K562 (cell line): Measurements from ENCODE around the gene TUBD1. TPM values are rescaled to one million over a fixed set of nuclear protein-coding genes. Genes with fewer than 3 reads are reported as not detected.

Experiments used
- ATAC-seq: fragments of 200-7000 bp; cut with Tn5 transposase; 3 replicates; pipeline ENCODE4 v1.9.1; 2020; ENCODE audit warnings: moderate library complexity
- BruUV-seq: library from RNA; stranded (reverse); fragments of 400-500 nt; replicated peaks from 2 replicates; lab custom pipeline; 2021; lab: Mats Ljungman, UMichigan
- CTCF ChIA-PET: fragments of 300-600 bp; formaldehyde crosslinking; extraction: SDS; loops from one replicate; lab custom pipeline; 2021; ENCODE audit warnings: low intra/inter-chr PET ratio; lab: Yijun Ruan, JAX
- POLR2A ChIA-PET: fragments of 300-600, 350-650 bp; sonication (Branson Sonifier 250); formaldehyde crosslinking; extraction: SDS; loops from one replicate; lab custom pipeline; 2021; ENCODE audit warnings: antibody characterized with exemption, inconsistent platforms; lab: Yijun Ruan, JAX
- DNase-seq, 4 experiments: peaks; one replicate each; pipeline versions ENCODE4 v3.0.0 to v3.0.0-alpha.2; 2011 to 2018; ENCODE audit warnings: low spot score in 3 of 4, mixed read lengths in 3 of 4; ENCODE audit errors: extremely low read depth in 1 of 4
- FAIRE-seq: peaks from 2 replicates; lab custom pipeline; 2011; peaks lifted over from hg19 to GRCh38; lab: Jason Lieb, UNC
- H2AFZ ChIP-seq: 2 replicates; pipeline ENCODE4 v1.6.0; 2011; ENCODE audit warnings: low read depth, low read length, control low read depth, inconsistent platforms
- H3K27ac ChIP-seq: fragments of 200-600 bp; 3 replicates; pipeline ENCODE4 v1.8.0; 2011; ENCODE audit warnings: low read depth, mild to moderate bottlenecking, control low read depth, inconsistent platforms, low read length, moderate library complexity, mixed read lengths; ENCODE audit errors: extremely low read depth
- H3K27me3 ChIP-seq, 2 experiments: fragments of 300-600 bp in 1 of 2; 2 replicates in 1 of 2; 3 replicates in 1 of 2; pipeline versions ENCODE4 v1.6.0 to v1.8.0; 2011; ENCODE audit warnings: inconsistent platforms in 2 of 2, low read length in 2 of 2, mild to moderate bottlenecking in 1 of 2, mixed read lengths in 1 of 2, moderate library complexity in 1 of 2; ENCODE audit not compliant: control insufficient read depth in 2 of 2, insufficient read depth in 2 of 2
- H3K36me3 ChIP-seq: fragments of 300-600 bp; 3 replicates; pipeline ENCODE4 v1.8.0; 2011; ENCODE audit warnings: mild to moderate bottlenecking, low read length, inconsistent platforms; ENCODE audit not compliant: control insufficient read depth, insufficient read depth
- H3K4me1 ChIP-seq, 2 experiments: fragments of 200-600 bp in 1 of 2; replicated peaks in 1 of 2; 2 replicates in 1 of 2; 3 replicates in 1 of 2; pipeline versions ENCODE4 v1.5.1 to v1.8.0; 2011; ENCODE audit warnings: inconsistent platforms in 2 of 2, low read length in 2 of 2, mild to moderate bottlenecking in 1 of 2, mixed read lengths in 1 of 2, moderate library complexity in 1 of 2; ENCODE audit not compliant: control insufficient read depth in 2 of 2, insufficient read depth in 2 of 2
- H3K4me2 ChIP-seq: 2 replicates; pipeline ENCODE4 v1.6.1; 2011; ENCODE audit warnings: low read length, control low read depth, inconsistent platforms, mixed read lengths; ENCODE audit not compliant: insufficient read depth
- H3K4me3 ChIP-seq: fragments of 200-600 bp; sonication (generic), shearing (Covaris generic); 2 replicates; pipeline ENCODE4 v1.5.1; 2016; ENCODE audit warnings: control low read depth, inconsistent platforms
- H3K79me2 ChIP-seq: fragments of 200-600 bp; 3 replicates; pipeline ENCODE4 v1.8.0; 2011; ENCODE audit warnings: low read length, inconsistent platforms; ENCODE audit not compliant: control insufficient read depth, insufficient read depth
- H3K9ac ChIP-seq, 2 experiments: 2 replicates each; pipeline versions ENCODE4 v1.6.0 to v1.6.1; 2011; ENCODE audit warnings: low read depth in 2 of 2, low read length in 2 of 2, control low read depth in 1 of 2, inconsistent platforms in 1 of 2, mild to moderate bottlenecking in 1 of 2, mixed read lengths in 1 of 2; ENCODE audit not compliant: insufficient read depth in 1 of 2
- H3K9me1 ChIP-seq: one replicate; pipeline ENCODE4 v1.6.0; 2011; ENCODE audit warnings: inconsistent platforms, mild to moderate bottlenecking, low read length, moderate library complexity; ENCODE audit not compliant: control insufficient read depth, insufficient read depth
- H3K9me3 ChIP-seq: replicated peaks from 2 replicates; pipeline ENCODE4 v1.5.1; 2011; ENCODE audit warnings: low read depth, low read length, inconsistent platforms; ENCODE audit not compliant: control insufficient read depth, insufficient read depth
- H4K20me1 ChIP-seq: replicated peaks from 2 replicates; pipeline ENCODE4 v1.6.1; 2011; ENCODE audit warnings: low read length, inconsistent platforms, mixed read lengths; ENCODE audit not compliant: control insufficient read depth, insufficient read depth
- BACH1 ChIP-seq: fragments of 200-800 bp; sonication (Bioruptor generic); IDR thresholded peaks from 2 replicates; pipeline ENCODE4 v1.6.1; 2016; ENCODE audit warnings: missing genetic modification characterization, missing compliant biosample characterization
- CBFA2T2 ChIP-seq: fragments of 450-650 bp; conservative IDR thresholded peaks from 2 replicates; pipeline ENCODE4 v1.6.1; 2017; ENCODE audit warnings: mild to moderate bottlenecking
- CHD1 ChIP-seq: fragments of 200-600 bp; sonication (generic); IDR thresholded peaks from one replicate; pipeline ENCODE4 v1.6.1; 2012; ENCODE audit warnings: mild to moderate bottlenecking, moderate library complexity, low read length, inconsistent platforms
- HBP1 ChIP-seq: fragments of 450-650 bp; formaldehyde crosslinking; IDR thresholded peaks from 2 replicates; pipeline ENCODE4 v1.4.0; 2022; ENCODE audit warnings: missing genetic modification characterization
- HDAC3 ChIP-seq: fragments of 450-650 bp; IDR thresholded peaks from 2 replicates; pipeline ENCODE4 v1.6.1; 2018; ENCODE audit warnings: borderline replicate concordance, mild to moderate bottlenecking, moderate library complexity; ENCODE audit not compliant: partially characterized antibody
- ILF3 ChIP-seq: fragments of 450-650 bp; IDR thresholded peaks from 2 replicates; pipeline ENCODE4 v1.6.1; 2018; ENCODE audit warnings: antibody characterized with exemption, mild to moderate bottlenecking, moderate library complexity, borderline replicate concordance
- KDM1A ChIP-seq, 2 experiments: fragments of 450-650 bp; IDR thresholded peaks; 2 replicates each; pipeline ENCODE4 v1.6.1; 2016; ENCODE audit warnings: mild to moderate bottlenecking in 2 of 2
- RBFOX2 ChIP-seq: fragments of 200-400 bp; formaldehyde crosslinking; IDR thresholded peaks from 2 replicates; pipeline ENCODE4 v1.6.1; 2017; ENCODE audit warnings: low read depth, mild to moderate bottlenecking, low read length, moderate library complexity
- THRAP3 ChIP-seq: fragments of 450-650 bp; IDR thresholded peaks from 2 replicates; pipeline ENCODE4 v1.6.1; 2016; ENCODE audit warnings: mild to moderate bottlenecking, inconsistent platforms, borderline replicate concordance
- ZBED1 ChIP-seq: IDR thresholded peaks from 2 replicates; pipeline ENCODE4 v1.6.1; 2014
- ZNF197 ChIP-seq: fragments of 200-800 bp; sonication (Bioruptor generic); IDR thresholded peaks from 2 replicates; pipeline ENCODE4 v1.6.1; 2016; ENCODE audit warnings: low read depth, missing genetic modification characterization, missing compliant biosample characterization
- ZNF57 ChIP-seq: fragments of 450-650 bp; formaldehyde crosslinking; IDR thresholded peaks from 2 replicates; pipeline ENCODE4 v1.4.0; 2020; ENCODE audit warnings: mild to moderate bottlenecking, moderate library complexity
- ZNF785 ChIP-seq: fragments of 250-450 bp; sonication (Bioruptor Pico); IDR thresholded peaks from 2 replicates; pipeline ENCODE4 v1.4.0; 2020; ENCODE audit warnings: mild to moderate bottlenecking
- WGBS: fragments of 100-300 bp; shearing (Covaris generic); methylation state at CpG from one replicate; pipeline ENCODE4 v1.1.6; 2016; ENCODE audit warnings: low coverage, mixed read lengths; ENCODE audit not compliant: insufficient coverage; ENCODE audit errors: missing lambda C conversion rate; 5-methylcytosine and 5-hydroxymethylcytosine counted together
- in situ Hi-C: fragments of 300-500 bp; cut with MboI; formaldehyde crosslinking; loops from 4 replicates; pipeline ENCODE4 v1.15.0; 2018; ENCODE audit warnings: inconsistent platforms, mixed read lengths
- intact Hi-C: fragments of 100-400 bp; cut with micrococcal nuclease; formaldehyde crosslinking; loops from 2 replicates; pipeline ENCODE4 v1.14.2; 2022
- polyA plus RNA-seq, 8 experiments: library from polyadenylated mRNA; depleted of rRNA in 4 of 8; stranded (reverse) in 5 of 8; unstranded in 3 of 8; fragments of >200 nt; fragmentation: Nextera tagmentation in 2 of 8; fragmentation: Illumina TruSeq in 1 of 8; extraction: Ambion mirVana in 2 of 8; extraction: Trizol in 1 of 8; gene quantifications; 2 replicates each; pipeline versions ENCODE4 v1.2.1 to v1.2.3, GENCODE V29; 2011 to 2014; ENCODE audit warnings: inconsistent platforms in 1 of 8, missing spikeins in 1 of 8
- total RNA-seq, 7 experiments: library from RNA; depleted of rRNA in 6 of 7; stranded (reverse); fragments of >200 nt in 6 of 7; fragmentation: Illumina TruSeq in 2 of 7; extraction: Trizol in 2 of 7; gene quantifications; 2 replicates each; pipeline versions ENCODE4 v1.2.1 to v1.2.3, GENCODE V29; 2011 to 2021; ENCODE audit warnings: low replicate concordance in 1 of 7
- TF ChIP-seq, protein P1 (sequence below), 3 experiments: fragments of 200-800 bp in 1 of 3; fragments of 250-450 bp in 1 of 3; fragments of 450-650 bp in 1 of 3; sonication (Bioruptor Pico) in 1 of 3; sonication (Bioruptor generic) in 1 of 3; formaldehyde crosslinking in 1 of 3; IDR thresholded peaks; 2 replicates each; pipeline versions ENCODE4 v1.6.1 to v1.8.0; 2016 to 2022; ENCODE audit warnings: mild to moderate bottlenecking in 2 of 3, missing genetic modification characterization in 2 of 3, missing compliant biosample characterization in 1 of 3, moderate library complexity in 1 of 3

The TUBD1 gene
- total and polyA plus RNA-seq, 9 of the 15 experiments (the other 6 are each of a cell fraction or from before 2014, with no cell fraction given) = 10.8 to 35.3 (median 17.9) TPM

GRCh38 chr17:59839651-59840328 lies 53.0 kb downstream of the TUBD1 start:
- peaks cover 55% of the 10 kb centered on the region for H3K79me2 ChIP-seq
- no peaks in the 10 kb centered on the region for H3K9me1 ChIP-seq
- H3K9ac ChIP-seq = peak overlapping the region; percentile 76 to 98
- in situ Hi-C loops (loop anchor here (5.0 kb wide), 1 partner anchor 52 kb away; no protein-coding TSS in a partner anchor), intact Hi-C loops (loop anchor here (2.0 to 5.0 kb wide), 2 partner anchors 35 to 132 kb away; partner anchors contain the start of genes PTRH2 and VMP1)
- peaks cover 41% of the 10 kb centered on the region for H3K36me3 ChIP-seq
- FAIRE-seq (no peak), ATAC-seq (no peak), DNase-seq (peak in 1 of 4 experiments; percentile 38)
- H3K4me3 ChIP-seq = peak overlapping the region; percentile 96
- peak overlapping the region; percentile 99 for H3K27ac ChIP-seq
- under 1% methylated on average over 6 of the region's 6 CpGs for WGBS
- no peaks in the 10 kb centered on the region for H3K27me3 ChIP-seq
- BruUV-seq = no TSS peak
- CTCF ChIA-PET = interaction anchor here (2.0 kb wide), 1 partner anchor 86 kb away, joined by 18 read pairs; no protein-coding TSS in a partner anchor
- no peaks in the 10 kb centered on the region for H3K9me3 ChIP-seq
- peak overlapping the region; percentile 97 for H3K4me2 ChIP-seq
- peaks cover 10% of the 10 kb centered on the region; the same call in 1 of the 2 replicates for H4K20me1 ChIP-seq
- H3K4me1 ChIP-seq = peaks cover 9 to 35% of the 10 kb centered on the region in 2 experiments; a peak in 4 of 5 replicates
- POLR2A ChIA-PET = interaction anchor here (0.6 to 8.2 kb wide), 15 partner anchors 9 to 137 kb away, joined by 3 to 87 read pairs (median 5); no protein-coding TSS in a partner anchor
- H2AFZ ChIP-seq = no peak overlapping the region
- TF ChIP-seq RBFOX2 (peak; percentile 71), ZNF57 (0 out of 2 replicates have a peak, but pooled peaks have one; percentile 10), ZNF785 (CRISPR knock-in tag) (no peak), THRAP3 (peak; percentile 46; the same call in 1 of the 2 replicates), HBP1 (peak; percentile 55; the same call in 1 of the 2 replicates), CHD1 (peak; percentile 49), ILF3 (0 out of 2 replicates have a peak, but pooled peaks have one; percentile 30), HDAC3 (no peak), ZBED1 (peak; percentile 77; the same call in 1 of the 2 replicates), BACH1 (peak; percentile 26; the same call in 1 of the 2 replicates), CBFA2T2 (no peak), KDM1A (IDR thresholded peaks at IDR 0.05) (no peak), ZNF197 (CRISPR knock-in tag) (0 out of 2 replicates have a peak, but pooled peaks have one; percentile 38)
- TF ChIP-seq, protein P1, sequence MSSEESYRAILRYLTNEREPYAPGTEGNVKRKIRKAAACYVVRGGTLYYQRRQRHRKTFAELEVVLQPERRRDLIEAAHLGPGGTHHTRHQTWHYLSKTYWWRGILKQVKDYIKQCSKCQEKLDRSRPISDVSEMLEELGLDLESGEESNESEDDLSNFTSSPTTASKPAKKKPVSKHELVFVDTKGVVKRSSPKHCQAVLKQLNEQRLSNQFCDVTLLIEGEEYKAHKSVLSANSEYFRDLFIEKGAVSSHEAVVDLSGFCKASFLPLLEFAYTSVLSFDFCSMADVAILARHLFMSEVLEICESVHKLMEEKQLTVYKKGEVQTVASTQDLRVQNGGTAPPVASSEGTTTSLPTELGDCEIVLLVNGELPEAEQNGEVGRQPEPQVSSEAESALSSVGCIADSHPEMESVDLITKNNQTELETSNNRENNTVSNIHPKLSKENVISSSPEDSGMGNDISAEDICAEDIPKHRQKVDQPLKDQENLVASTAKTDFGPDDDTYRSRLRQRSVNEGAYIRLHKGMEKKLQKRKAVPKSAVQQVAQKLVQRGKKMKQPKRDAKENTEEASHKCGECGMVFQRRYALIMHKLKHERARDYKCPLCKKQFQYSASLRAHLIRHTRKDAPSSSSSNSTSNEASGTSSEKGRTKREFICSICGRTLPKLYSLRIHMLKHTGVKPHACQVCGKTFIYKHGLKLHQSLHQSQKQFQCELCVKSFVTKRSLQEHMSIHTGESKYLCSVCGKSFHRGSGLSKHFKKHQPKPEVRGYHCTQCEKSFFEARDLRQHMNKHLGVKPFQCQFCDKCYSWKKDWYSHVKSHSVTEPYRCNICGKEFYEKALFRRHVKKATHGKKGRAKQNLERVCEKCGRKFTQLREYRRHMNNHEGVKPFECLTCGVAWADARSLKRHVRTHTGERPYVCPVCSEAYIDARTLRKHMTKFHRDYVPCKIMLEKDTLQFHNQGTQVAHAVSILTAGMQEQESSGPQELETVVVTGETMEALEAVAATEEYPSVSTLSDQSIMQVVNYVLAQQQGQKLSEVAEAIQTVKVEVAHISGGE (CRISPR knock-in tag; IDR thresholded peaks at IDR 0.05) = peak in 1 of 3 experiments; percentile 52; a peak in 1 of 6 replicates
